HG02938 (cell line): Measurements from ENCODE around the gene ADAMTS17.

Source experiments
- ATAC-seq: cut with Tn5 transposase; IDR thresholded peaks from one replicate; pipeline ENCODE4 v1.9.1; 2021; ENCODE audit warnings: mild to moderate bottlenecking, moderate library complexity; ENCODE audit not compliant: unreplicated experiment

ADAMTS17 gene

GRCh38 chr15:100141311-100142001 is 200.3 kb downstream of the ADAMTS17 start:
- ATAC-seq, result no peak

GRCh38 chr15:100140527-100141308 is 201.1 kb downstream of the ADAMTS17 start:
- no peak for ATAC-seq

- no peak for ATAC-seq
Measured at GRCh38 chr15:100134586-100134985, 207.2 kb downstream of the ADAMTS17 start.

- no peak for ATAC-seq
Measured at GRCh38 chr15:100134089-100134583, 207.6 kb downstream of the ADAMTS17 start.

- ATAC-seq, result no peak
Measured at GRCh38 chr15:100133001-100133400, 208.8 kb downstream of the ADAMTS17 start.

GRCh38 chr15:100132309-100132708 is 209.5 kb downstream of the ADAMTS17 start:
- ATAC-seq, result no peak

GRCh38 chr15:100131321-100132224 is 210.2 kb downstream of the ADAMTS17 start:
- no peak for ATAC-seq

- ATAC-seq, result no peak
Measured at GRCh38 chr15:100129677-100130076, 212.1 kb downstream of the ADAMTS17 start.

GRCh38 chr15:100125401-100126191 is 216.2 kb downstream of the ADAMTS17 start:
- ATAC-seq, result no peak

GRCh38 chr15:100124936-100125335 is 216.8 kb downstream of the ADAMTS17 start:
- ATAC-seq, result no peak

GRCh38 chr15:100124361-100124760 is 217.4 kb downstream of the ADAMTS17 start:
- ATAC-seq, result no peak

GRCh38 chr15:100123611-100124010 is 218.2 kb downstream of the ADAMTS17 start:
- no peak for ATAC-seq

- no peak for ATAC-seq
Measured at GRCh38 chr15:100121285-100121684, 220.5 kb downstream of the ADAMTS17 start.

- ATAC-seq, result no peak
Measured at GRCh38 chr15:100120111-100120510, 221.7 kb downstream of the ADAMTS17 start.

GRCh38 chr15:100118546-100118945 is 223.2 kb downstream of the ADAMTS17 start:
- no peak for ATAC-seq

- no peak for ATAC-seq
Measured at GRCh38 chr15:100116416-100117190, 225.2 kb downstream of the ADAMTS17 start.

GRCh38 chr15:100115711-100116090 is 226.1 kb downstream of the ADAMTS17 start:
- no peak for ATAC-seq

GRCh38 chr15:100115066-100115710 is 226.6 kb downstream of the ADAMTS17 start:
- no peak for ATAC-seq

GRCh38 chr15:100114571-100114970 is 227.2 kb downstream of the ADAMTS17 start:
- ATAC-seq, result no peak
